ENCODE results near the gene LMNB1.
"Not testable (repeated sequence)": the region's sequence is repeated elsewhere in the genome, so short reads cannot be mapped to it uniquely, and the experiment has no call there.

The LMNB1 gene

DNA sequence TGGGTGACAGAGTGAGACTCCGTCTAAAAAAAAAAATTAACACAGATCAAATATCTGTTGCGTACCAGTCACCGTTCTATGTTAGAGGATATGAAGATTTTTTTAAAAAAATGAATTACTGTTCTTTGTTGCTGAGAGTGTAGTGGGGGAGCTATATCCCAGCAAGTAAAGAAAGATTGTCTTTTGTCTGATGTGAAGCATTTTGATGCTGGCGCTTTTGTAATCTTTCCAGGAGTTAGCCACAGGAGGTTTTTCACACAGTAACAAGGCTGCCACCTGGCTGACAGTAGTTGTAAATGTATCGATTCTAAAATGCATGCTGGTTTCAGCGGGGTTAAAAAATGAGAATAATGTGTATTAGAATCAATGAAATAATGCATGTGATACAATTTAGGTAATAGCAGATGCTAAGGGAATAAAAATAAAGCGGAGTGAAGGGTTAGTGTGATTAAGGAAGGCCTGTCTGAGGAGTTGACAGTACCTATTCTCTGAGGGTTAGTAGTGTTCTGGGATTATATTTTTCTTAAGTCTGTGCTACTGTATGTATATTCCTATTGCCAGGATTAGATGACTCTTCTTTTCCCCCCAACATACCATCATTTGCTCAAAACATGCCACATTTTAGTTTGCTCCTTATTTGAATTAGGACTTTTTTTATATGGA lies 3.4 kb downstream of the LMNB1 start:
- no peak for DNase-seq

DNA sequence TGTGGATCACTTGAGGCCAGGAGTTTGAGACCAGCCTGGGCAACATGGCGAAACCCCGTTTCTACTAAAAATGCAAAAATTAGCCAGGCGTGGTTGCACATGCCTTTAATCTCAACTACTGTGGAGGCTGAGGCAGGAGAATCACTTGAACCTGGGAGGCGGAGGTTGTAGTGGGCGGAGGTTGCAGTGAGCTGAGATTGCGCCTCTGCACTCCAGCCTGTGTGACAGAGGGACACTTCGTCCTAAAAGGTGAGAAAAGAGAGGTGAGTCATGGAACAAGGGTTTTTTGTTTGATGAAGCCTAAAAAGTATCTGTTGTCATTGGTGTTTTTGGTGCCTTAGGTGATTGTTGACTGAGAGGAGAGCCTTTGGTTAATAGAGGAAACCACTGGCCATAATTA lies 11.5 kb downstream of the LMNB1 start:
- DNase-seq, result not testable (repeated sequence)

DNA sequence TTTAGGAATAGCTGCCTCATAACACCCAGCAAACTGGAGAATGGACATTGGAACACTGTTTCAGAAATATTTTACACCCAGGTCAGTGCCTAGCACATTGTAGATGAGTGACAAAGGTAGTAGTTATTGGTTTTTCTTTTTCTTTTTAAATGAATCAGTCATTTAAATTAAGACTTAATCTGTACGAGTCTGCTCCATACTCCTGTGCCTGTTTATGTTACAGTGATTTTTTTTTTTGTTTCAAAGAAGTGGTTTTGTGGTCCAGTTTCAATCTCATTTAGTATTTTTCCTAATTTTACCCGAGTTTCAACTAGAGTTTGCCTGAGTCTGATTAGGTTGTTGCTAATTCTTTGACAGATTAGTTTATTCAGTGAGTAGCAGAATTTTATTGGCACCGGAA lies 16.2 kb downstream of the LMNB1 start:
- DNase-seq, result no peak

DNA sequence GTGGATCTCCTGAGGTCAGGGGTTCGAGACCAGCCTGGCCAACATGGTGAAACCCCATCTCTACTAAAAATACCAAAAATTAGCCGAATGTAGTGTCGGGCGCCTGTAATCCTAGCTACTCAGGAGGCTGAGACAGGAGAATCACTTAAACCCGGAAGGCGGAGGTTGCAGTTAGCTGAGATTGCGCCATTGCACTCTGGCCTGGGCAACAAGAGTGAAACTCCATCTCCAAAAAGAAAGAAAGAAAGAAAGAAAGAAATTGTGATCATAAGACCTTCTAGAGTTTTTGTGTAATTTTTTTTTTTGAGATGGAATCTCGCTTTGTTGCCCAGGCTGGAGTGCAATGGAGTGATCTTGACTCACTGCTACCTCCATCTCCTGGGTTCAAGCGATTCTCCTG lies 16.7 kb downstream of the LMNB1 start:
- not testable (repeated sequence) for DNase-seq

DNA sequence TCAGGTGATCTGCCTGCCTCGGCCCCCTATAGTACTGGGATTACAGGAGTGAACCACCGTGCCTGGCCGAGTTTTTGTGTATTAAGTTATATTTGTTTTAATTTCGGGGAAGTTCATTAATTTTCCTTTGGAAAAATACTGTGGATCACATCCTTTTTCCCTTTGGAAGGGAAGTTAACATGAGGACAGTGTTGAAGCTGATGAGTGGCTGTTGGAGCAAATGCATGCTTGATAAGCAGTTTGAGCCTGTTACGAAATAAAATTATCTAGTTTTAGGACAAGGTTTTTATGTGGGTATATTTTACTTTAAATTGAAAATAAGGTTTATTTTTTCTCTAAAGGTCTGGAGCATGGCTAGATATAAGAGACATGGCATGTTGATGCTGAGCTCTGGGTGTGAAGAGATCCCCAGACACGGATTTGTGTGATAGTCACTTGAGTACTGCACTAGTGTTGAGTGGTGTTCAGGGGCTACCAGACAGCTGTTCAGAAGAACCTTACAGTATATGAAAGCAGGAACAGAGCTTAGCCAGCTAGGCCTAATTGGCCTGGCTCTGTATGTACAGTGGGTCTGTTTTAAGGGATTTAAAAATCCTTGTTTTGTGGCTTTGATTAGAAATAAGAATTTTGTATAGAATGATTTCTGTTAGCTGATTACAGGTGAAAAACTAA lies 17.4 kb downstream of the LMNB1 start:
- no peak for DNase-seq

DNA sequence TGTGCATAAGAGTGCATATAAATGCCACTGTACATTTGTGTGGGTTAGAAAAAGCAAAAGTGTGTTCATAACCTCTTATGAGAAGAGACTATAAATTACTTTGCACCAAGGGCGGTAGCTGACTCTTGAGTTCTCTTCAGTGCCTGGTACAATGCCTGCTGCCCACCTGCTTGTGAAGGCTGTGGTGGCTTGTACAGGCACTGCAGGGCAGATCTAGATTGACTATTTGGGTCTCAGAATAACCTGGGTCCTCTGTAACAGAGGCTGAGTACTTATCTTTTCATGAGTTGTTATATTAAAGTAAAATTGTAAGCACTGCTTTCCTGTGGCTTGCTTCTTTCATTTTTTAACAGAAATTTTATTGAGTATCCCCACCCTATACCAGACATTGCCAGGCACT lies 22.8 kb downstream of the LMNB1 start:
- no peak for DNase-seq

DNA sequence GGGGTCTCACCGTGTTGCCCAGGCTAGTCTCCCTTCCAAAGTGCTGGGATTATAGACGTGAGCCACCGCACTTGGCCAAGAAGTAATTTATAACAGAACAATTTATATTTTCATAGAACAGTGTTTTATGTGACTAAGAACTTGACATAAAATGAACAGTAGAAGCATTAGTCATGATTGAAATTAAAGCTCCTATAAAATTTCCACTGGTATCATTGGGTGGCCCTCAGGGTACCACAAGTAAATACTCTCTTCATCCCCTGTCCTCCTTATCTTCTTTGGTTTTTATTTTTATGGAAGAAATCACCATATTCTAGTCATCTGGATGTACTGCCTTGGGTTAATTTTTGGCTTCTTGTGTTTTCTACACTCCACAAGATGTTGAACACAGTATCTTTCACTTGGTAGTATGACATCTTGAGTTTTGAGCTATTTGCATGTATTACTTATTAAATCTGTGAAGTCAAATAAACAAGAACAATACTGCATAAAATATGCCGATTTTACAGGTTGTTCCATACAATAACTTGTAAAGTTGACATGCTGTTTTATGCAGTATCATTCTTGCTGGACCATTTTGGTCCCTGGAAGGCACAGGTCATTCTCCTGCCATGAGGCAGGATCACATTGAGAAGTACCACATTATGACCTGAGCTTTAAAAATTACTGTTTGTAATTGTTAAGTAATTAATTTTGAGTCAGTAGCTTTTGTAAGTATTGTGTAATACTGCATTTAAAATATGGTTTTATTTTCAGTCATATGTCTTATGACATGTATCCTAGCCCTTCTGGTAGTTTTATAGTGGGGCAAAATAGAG lies 24.4 kb downstream of the LMNB1 start:
- DNase-seq, result no peak

DNA sequence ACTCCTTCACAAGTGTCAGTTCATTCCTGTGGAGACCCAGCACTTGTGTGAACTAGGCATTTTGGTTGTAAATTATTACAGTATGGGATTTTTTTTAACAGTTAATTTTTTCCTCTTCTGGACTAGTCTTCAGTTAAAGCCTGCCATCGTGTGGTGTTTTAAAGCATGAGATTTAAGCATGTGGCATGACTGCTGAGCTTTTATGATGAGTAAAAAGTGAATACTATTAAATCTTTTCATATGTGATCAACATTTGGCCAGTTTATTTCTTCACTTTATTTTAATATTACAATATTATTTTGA lies 25.0 kb downstream of the LMNB1 start:
- DNase-seq, result no peak

DNA sequence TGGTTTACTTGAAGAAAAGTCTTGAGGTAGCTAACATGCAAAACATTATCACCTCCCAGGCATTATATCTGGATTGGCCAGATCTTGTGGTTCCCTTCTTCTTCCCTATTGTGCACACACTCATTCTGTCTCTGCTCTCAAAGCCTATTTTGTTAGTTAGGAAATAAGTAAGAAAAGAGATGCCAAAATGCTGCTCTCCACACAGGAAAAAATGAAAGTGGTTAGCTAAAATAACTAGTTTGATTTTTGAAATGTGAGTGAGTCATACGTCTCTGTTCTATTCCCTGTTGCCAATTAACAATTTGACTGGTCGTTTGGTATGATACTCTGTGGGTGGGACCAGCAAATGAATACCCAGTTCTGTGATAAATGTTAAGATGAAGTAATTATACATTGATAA lies 28.1 kb downstream of the LMNB1 start:
- DNase-seq, result no peak

DNA sequence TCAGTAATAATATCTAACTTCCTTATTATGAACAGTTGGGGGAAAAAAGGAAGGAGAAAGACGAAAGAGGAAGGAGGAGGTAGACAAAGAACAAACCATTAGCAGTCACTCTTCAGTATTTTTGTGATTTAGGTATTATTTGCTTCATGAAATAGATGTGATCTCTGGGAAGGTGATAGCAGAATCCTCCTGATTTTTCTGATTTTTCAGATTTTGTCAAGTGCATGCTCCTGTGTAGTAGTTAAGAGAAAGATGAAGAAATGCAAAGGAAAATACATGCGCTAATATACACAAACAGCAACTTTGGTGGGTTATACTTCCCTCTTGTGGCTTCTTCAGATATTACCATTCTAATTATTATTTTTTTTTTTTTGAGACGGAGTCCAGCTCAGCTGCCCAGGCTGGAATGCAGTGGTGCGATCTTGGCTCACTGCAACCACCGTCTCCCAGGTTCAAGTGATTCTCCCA lies 31.6 kb downstream of the LMNB1 start:
- no peak for DNase-seq

DNA sequence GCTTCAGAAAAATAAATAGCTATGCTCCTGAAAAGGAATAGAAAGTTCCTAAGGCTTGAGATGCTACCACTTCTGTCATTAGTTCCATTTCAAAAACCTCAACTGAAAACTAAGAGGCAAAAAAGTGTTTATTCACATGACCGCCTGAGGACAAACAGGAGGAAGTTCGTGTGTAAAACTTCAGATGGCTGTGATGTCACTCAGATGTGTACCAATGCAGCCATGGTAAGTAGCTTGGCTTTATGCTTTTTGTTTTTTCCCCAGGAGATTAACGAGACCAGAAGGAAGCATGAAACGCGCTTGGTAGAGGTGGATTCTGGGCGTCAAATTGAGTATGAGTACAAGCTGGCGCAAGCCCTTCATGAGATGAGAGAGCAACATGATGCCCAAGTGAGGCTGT lies 33.0 kb downstream of the LMNB1 start:
- no peak for DNase-seq

DNA sequence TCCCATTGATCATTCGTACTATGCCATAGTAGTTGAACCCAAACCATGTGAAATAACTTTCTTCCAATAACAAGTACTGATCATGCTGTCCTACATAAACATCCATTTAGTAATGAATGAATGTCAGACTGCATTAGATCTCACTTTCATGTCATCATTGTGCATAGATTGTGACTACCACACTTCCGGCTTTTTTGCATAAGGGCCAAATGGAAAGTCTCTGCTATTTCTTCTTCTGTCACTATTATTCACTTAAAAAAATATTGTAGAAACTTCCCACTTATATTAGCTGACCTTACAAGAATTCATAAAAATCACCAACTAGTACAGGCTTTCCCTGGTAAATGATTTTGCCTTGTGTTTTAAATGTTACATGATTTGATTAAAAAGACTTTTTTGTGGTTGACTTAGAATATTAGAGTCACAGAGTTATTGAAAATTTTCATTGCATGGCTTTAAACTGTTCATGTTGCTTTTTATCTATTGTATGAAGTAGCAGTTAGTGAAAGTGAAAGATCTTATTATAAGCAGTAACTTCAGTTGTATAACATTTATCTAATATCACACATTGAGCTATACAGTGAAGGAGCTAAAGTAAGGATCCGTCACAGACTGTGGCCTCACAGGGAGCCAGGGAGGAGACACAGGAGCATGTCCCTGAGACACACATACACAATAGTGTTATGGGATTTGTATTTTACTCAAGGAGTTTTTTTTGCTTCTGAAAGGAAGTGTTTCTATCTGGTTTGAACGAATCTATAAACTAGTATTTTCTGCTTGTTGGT lies 33.9 kb downstream of the LMNB1 start:
- no peak for DNase-seq

DNA sequence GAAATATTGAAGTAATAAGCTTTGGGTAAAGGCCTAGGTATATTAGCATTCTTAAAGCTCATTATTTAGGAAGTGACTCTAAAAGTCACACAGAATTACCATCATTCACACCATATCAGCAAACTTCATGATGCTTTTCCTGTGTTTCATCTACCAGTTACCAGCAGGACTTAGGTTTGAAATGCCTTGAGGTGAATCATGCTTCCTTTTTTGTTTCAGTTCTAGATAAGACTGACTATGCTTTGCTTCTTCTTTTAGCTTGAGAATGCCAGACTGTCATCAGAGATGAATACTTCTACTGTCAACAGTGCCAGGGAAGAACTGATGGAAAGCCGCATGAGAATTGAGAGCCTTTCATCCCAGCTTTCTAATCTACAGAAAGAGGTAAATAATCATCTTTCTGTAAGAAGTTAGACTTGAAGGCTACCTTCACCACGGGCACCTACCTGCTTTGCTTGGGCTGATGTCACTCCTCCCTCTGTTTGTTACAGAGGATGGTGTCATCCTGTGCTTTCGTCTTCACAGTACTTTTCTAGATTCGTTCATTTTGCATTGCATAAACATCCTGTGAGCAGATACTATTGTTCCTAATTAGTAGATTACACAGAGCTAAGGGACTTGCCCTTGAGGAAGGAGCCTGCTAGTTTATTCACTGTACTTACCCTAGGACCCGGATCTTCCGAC lies 34.7 kb downstream of the LMNB1 start:
- no peak for DNase-seq

DNA sequence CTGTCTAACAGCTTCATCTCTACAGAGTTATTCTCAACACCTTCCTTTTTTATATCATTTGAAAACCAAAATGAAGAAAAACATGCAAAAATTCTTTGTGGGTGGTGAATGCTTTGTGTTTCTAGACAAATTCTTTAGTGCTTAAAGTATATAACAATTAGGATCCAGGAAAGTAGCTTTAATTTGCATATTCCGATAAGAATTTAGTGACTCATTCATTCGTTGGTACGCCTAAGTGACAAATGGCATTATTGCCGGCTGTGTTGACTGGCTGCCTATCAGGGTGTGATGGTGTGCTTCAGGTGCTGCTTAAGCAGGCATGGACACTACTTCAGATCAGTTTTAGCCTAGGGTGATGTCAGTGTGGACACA lies 35.2 kb downstream of the LMNB1 start:
- no peak for DNase-seq

DNA sequence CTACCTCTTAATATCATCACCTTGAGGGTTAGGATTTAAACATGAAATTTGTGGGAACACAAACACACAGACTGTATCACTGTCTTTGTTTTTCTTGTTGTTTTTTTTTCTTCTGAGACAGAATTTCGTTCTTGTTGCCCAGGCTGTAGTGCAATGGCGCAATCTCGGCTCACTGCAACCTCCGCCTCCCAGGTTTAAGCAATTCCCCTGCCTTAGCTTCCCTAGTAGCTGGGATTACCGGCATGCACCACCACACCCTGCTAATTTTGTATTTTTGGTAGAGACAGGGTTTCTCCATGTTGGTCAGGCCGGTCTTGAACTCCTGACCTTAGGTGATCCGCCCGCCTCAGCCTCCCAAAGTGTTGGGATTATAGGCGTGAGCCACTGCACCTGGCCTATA lies 36.9 kb downstream of the LMNB1 start:
- DNase-seq, result not testable (repeated sequence)

DNA sequence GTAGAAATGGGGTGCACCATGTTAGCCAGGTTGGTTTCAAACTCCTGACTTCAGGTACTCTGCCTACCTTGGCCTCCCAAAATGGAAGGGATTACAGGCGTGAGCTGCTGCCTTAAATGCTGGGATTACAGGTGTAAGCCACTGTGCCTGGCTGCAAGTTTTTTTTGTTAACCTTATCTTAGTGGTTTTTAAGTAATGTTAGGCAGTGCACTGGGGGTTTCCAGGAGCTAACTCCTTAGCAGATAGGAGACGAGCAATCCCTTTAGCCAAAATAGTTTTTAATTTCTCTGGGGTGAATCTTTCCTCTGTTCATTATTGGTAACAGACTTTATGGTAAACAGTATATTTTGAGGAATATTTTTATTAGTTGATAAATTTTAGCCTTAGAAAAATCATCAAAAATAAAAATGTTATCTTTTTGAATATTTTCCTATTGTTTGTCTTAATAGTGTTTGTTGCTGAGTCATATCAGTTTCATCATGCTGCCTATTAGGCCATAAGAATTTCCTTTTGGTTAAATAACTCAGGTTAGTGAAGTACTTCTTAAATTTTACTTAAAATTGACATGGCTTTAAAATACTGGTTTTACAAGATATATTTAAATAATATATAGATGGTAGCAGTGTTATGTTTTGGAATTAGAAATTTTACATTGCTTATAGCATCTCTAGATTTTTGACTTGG lies 37.9 kb downstream of the LMNB1 start:
- DNase-seq, result no peak

DNA sequence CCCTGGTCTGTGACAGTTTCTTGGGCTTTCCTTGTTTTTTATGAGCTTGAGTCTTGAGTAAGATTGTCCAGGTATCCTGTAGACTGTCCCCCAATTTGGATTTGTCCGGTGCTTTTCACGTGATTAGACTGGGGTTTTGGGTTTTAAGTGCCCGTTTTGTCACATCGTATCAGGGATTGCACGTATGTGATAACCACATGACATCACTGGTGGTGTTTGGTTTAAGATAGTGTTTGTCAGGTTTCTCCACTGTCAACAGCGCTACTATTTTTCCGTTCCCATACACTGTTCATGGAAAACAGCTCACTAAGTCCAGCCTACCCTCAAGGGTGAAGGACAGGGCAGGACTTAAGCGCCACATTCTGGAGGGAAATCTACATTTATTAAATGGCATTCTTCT lies 39.7 kb downstream of the LMNB1 start:
- no peak for DNase-seq

DNA sequence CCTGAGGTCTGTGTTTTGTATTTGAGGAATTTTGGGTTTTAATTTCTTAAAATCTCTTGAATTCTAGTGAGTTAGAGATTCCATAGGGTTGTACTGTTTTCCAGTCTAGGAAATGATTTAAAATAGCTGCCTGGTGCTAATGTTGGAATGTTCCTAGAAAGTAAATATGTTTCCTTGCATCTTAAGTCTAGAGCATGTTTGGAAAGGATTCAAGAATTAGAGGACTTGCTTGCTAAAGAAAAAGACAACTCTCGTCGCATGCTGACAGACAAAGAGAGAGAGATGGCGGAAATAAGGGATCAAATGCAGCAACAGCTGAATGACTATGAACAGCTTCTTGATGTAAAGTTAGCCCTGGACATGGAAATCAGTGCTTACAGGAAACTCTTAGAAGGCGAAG lies 41.8 kb downstream of the LMNB1 start:
- DNase-seq, result no peak

DNA sequence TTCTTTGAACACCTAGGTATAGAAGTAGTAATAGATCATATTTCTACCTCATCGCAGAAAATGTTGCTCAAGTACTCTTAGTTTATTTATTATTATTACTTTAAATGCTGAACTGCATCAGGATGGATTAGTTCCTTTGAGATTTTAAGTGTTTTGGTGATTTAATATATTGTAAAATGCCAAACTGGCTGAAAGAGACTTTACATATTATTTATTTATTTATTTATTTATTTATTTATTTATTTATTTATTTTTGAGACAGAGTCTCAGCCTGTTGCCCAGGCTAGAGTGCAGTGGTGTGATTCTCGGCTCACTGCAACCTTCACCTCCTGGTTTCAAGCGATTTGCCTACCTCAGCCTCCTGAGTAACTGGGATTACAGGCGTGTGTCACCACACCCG lies 42.3 kb downstream of the LMNB1 start:
- DNase-seq, result no peak

DNA sequence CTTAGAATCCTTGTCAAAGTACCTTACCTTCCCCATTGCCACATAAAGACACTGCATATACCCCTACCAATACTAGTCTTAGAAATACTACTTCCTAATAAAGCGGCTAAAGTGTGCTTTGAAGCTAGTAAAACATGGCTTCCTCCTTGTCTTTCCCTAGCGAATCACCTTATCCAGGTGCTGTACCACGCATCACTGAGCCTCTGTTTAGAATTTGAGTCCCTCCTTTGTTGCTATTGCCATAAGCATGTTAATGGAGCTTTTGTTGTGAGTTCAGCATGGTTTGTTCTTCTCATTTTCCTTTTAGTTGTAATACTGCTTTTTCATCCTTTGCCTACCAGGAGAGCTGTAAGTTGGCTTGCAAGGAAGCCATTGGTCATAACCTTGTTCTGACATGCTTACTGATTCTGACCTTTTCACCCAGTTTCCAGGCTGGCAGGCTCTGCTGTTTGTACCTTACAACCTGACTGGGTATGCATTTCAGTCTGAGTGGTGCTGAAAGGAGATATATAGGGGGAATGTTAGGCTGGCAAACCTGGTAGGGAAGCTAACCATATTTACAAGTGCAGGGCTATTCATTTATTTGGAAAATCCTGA lies 49.8 kb downstream of the LMNB1 start:
- no peak for DNase-seq

DNA sequence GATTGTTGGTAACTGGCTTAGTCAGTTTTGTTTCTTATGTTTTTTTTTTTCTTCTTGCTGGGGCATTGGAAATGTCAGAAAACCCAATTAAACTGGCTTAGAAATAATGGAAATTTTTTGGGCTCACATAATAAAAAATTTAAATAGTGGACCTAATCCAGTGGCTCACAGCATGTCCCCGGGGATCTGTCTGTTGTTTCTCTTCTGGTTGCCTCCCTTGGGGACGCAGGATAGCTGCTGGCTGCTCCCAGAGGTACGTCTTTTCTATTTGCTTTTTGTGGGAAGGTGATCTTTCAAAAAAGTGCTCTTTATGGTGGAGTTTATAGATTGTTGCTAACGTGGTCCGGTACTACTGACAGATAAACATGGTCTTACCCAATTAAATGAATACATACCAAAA lies 52.2 kb downstream of the LMNB1 start:
- no peak for DNase-seq

DNA sequence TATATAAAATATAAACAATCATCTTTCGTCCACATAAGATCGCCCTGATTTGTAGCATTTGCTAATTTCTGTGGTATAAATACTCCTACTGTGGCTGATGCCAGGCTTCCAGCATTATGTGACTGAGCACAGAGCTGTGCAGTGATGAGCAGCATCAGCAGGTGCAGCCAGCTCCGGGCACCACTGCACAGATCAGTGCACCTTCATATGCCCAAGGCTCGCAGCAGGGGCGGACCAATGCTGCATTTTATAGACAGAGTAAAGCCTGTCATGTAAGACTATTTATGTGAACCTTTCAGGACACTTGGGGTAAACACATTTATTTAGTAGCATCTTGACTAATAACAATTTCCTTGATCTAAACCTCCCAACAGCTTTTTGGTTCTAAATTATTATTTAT lies 53.1 kb downstream of the LMNB1 start:
- no peak for DNase-seq
